HG03342 (cell line): ENCODE data around the gene GRIK4.
A peak's percentile ranks its signal among the peaks of the same experiment; 100 is the strongest.
"Not testable (repeated sequence)": the region's sequence is repeated elsewhere in the genome, so short reads cannot be mapped to it uniquely, and the experiment has no call there.

Experiments
- ATAC-seq: cut with Tn5 transposase; IDR thresholded peaks from one replicate; pipeline ENCODE4 v1.9.1; 2021; ENCODE audit warnings: mild to moderate bottlenecking, moderate library complexity; ENCODE audit not compliant: unreplicated experiment

The GRIK4 gene

DNA sequence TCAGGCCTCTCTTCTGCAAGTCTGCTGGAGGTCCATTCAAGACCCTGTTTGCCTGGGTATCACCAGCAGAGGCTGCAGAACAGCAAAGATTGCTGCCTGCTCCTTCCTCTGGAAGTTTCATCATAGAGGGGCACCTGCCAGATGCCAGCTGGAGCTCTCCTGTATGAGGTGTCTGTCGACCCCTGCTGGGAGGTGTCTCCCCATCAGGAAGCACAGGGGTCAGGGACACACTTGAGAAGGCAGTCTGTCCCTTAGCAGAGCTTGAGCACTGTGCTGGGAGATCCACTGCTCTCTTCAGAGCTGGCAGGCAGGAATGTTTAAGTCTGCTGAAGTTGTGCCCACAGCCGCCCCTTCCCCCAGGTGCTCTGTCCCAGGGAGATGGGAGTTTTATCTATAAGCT, 254.2 kb downstream of the GRIK4 start:
- ATAC-seq = not testable (repeated sequence)

DNA sequence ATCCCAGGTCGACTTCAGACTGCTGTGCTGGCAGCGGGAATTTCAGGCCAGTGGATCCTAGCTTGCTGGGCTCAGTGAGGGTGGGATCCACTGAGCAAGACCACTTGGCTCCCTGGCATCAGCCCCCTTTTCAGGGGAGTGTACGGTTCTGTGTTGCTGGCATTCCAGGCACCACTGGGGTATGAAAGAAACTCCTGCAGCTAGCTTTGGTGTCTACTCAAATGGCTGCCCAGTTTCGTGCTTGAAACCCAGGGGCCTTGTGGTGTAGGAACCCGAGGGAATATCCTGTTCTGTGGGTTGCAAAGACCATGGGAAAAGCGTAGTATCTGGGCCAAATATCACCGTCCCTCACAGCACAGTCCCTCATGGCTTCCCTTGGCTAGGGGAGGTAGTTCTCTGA, 254.8 kb downstream of the GRIK4 start:
- no peak for ATAC-seq

DNA sequence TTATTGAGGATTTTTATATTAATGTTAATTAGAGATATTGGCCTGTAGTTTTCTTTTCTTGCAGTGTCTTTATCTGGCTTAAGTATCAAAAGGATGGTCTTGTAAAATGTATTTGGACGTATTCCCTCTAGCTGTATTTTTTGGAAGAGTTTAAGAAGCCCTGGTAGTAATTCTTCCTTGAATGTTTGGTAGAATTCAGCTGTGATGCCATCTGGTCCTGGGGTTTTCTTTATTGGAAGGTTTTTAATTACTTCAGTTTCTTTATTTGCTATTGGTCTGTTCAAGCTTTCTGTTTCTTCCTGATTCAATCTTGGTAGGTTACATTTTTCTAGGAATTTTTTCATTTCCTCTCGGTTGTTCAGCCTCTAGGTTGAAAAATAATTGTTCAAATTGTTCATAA, 257.4 kb downstream of the GRIK4 start:
- ATAC-seq = no peak

DNA sequence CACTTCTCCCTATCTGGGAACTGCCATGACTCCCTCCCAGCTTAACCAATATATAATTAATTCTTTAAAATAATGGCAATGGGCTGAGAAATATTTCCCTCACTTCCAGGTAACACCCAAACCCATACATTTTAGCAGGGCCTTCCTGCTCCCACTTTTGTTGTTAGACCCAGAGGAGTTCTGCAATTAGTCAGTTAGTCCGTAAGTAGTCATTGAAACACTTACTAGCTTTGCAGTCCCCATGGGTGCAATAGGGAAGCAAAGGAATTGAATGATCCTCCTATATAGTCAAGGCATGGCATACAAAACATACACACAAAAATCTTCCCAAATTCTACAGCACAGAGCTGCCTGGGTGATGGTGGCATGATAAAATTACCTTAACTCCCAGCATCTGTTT, 258.4 kb downstream of the GRIK4 start:
- ATAC-seq = no peak

DNA sequence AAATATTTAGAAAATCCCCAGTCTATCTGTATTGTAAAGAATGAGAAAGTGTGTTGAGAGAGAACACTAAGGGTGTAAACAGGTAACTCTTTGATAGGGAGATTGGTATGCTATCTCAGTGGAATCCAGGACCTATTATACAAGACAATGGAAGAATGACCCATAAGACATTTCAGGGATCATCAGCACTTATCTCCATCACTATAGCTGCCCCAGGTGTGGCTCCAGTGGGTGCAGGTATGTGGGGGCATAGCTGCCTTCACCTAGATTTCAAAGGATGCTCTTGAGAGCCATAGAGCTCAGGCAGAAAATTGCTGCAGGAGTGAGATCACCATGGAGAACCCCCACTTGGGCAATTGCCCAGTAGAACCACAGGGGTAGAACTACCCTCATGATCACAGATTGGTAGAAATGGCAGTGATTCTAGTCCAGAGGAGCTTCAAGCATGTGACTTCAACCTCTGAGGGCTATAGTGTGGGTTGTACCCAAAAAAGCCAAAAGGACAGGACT, 260.1 kb downstream of the GRIK4 start:
- no peak for ATAC-seq

DNA sequence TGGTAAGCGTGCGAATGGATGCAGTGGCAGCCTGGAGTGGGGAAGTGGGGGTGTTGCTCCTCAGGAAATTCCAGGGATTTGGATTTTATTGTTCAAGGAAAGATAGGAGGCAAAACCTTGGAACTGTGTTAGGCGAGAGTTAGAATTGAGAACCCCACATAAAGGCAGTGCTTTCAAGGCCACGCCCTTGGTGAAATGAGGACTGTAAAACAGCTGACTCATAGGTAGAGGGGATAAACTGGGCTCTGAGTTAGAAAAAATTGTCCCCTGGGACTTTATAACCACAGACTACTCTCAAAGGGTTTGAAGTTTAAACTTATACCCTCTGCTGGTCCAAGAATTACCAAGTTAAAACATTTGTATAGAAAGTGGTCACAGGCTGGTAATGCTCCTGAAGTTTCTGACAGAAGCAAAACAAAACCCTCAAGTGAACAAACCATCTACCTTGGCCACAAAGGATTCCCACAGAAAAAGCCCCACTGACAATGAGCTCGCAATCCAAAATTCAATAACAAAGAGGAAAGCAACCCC, 262.0 kb downstream of the GRIK4 start:
- peak; percentile 89 for ATAC-seq

DNA sequence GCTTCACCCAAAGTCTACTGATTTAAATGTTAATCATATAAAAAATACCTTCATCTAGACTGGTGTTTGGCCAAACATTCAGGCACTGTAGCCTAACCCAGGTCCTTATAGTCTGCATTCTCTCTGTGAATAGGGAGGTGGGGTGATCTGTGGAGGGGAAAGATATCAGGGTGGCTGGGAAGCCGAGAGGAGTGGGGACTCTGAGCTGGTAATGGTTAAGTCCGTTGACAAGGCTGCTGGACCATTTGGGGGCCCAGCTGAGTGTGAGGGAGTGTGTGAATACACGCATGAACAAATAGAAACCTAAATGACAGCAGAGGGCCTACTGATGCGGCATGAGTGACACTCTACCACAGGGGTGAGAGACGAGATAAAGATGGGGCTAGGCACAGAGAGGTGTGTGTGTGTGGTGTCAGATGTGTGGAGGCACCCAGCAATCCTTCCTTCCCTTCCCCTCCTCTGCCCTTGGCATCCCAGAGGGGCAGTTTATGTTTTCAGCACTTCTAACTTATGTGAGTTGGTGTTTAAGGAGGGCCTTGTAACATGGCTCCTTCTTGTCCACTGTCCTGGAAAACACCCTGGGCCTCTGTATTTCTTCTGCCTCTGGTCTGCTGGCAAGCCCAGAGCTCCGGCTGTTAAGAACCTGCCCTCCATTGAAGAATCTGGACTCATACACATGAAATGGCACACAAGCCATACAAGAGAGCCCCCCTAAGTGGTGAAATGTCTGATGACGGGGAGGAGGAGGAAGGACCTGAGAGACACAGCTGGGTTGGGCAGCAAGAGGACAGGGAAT, 263.2 kb downstream of the GRIK4 start:
- no peak for ATAC-seq

DNA sequence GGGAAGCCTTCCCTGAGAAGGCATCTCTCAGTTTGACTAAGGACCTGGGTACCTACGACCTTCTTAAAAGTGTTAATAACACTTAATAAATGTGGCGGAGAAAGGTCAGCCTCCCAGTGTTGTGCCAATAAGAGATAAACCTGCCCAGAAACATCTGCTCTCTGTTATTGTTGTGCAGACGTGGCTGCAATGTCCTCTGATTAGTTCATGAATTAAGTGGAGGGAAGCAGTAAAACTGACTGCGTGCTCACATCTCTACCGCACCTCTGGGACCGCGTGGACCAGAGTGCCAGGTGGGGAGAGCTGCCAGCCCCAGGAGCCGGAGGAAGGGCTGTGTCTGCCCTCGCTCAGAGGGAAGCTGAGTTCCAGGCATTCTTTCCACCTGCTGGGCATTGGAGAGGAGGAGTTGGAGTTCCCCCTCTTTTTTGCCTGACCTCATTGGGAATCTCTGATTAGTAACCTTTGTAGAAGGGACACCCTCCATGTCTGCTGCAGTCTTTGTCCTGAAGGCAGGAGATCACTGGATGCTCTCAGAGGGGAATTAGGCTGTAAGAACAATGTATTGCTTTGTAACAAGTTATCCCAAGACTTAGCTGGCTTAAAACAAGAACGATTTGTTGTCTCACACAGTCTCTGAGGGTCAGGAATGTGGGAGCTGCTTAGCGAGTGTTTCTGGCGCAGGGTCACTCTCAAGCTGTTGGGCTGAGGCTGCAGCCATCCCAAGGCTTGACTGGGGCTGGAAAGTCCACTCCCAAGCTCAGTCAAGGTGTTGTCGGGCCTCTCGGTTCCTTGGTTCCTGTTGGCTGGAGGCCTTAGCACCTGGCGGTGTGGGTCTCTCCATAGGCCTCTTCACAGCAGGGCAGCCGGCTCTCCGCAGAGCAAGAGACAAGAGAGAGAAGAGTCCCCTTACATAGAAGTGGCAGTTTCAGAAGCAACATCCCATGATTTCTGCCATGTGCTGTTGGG, 264.7 kb downstream of the GRIK4 start:
- ATAC-seq = no peak

DNA sequence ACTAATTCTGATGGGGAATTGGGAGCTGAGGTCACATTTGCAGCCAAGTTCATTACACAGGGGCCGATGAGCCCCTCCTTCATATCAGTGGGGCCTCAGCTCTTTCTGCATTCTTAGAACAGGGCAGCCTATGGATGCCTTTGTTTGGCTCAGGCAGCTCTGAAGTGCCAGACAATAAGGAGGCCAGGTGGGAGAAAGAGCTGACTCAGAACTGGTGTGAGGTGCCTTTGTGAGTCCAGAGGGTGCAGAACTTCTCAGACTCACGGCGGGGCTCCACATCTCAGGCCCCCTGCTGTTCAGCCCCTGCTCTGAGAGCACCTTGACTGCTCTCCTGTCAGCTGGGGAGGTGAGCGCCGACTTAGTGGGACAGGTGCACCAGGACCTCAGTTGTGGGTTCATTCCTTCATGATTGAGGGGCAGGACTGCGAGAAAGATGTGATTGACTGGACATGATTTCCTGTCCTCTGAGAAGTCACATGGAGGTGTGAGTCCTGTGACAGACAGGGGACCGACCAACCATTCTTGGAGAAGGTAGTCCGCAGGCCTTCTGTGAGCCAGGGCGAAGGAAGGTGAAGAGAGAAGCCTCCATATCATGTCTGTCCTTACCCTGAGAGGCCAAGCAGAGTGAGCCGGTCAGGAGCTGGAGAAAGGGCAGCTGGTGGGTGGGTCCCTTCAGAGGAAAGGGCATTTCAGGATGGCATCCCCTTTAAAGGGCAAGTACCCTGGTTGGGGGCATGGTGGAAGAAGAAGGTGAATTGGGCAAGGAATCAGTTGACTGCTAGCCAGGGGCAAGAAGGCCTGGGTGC, 267.3 kb downstream of the GRIK4 start:
- no peak for ATAC-seq

DNA sequence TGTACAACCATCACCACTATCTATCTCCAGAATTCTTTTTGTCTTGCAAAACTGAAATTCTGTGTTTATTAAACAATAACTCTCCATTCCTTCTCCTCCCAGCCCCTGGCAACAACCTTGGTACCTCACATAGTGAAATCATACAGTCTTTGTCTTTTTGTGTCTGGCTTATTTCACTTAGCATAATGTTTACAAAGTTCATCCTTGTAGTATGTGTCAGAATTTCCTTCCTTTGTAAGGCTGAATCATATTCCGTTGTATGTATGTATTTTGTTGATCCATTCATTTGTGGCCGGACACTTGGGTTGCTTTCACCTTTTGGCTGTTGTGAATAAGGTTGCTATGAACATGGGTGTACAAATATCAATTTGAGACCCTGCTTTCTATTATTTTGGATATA, 268.7 kb downstream of the GRIK4 start:
- ATAC-seq = no peak

DNA sequence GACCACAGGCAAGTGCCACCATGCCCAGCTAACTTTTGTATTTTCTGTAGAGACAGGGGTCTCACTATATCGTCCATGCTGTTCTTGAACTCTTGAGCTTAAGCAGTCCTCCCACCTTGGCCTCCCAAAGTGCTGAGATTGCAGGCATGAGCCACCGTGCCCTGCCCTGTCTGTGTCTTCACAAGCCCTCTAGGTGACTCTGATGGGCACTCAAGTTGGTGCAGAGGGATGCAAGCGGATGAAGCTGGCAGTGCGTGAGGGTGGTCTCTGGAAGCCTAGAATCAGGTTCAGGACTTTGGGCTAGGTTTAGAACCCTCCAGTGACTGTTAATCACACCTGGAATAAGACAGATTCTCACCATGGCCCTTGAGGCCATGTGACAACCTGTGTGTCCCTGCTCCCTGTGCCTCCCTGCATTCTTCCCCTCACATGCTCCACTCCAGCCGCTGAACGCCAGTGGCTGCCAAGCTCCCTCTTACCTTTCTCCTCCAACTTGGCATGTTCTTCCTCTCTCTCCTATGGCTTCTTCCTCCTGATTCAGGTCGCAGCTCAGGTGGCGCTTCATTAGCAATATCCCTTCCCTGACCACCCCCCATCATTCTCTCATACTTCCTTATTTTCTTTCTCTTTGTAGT, 270.1 kb downstream of the GRIK4 start:
- ATAC-seq = no peak

DNA sequence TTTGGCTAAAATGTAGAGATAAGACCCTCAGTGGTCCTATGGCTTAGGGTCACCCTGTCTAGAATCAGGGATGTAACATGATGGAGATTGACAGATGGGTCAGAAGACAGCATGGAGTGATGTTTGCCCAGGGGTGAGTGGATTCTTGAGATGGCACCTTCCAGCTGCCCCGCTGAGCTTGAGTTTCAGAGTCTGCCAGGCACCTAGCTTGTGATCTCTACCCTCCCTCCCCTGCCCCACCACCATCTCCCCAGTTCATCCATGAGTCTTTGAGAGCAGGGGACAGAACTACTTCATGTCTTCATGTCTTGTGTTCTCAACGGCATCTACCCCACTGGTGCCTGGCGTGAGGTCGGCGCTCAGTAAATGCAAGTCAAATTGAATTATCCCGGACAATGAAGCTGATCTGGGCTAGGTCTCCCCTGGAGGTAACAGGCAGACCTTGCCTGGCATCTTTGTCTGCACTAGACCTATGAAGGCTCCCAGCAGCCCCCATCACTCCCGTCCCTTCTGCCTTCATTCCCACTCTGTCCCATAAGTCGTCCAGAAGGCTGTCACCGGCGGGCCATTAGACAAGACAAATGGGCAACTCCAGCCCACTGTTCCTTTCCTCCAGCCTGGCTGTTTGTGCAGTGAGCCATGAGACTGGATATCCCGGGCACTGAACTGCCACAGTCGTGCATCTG, 273.2 kb downstream of the GRIK4 start:
- ATAC-seq = no peak

DNA sequence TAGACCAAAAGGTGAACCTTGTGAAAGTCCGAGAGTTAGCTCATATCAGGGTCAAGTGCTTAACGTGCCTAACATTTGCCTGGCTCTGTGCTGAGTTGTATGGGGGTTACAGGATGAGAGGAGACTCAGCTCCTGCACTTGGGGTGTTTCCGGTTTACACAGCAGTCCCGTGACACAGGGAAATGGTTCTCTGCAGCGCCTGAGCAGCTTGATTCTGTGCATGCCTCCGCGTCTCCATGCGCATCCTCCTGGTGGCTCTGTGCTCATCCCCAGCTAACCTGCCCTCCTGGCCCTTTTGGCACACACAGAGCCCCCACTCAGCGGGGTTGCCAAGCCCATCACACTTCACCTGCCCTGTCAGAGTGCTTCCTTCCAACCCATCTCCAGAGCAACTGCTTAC, 274.0 kb downstream of the GRIK4 start:
- no peak for ATAC-seq

DNA sequence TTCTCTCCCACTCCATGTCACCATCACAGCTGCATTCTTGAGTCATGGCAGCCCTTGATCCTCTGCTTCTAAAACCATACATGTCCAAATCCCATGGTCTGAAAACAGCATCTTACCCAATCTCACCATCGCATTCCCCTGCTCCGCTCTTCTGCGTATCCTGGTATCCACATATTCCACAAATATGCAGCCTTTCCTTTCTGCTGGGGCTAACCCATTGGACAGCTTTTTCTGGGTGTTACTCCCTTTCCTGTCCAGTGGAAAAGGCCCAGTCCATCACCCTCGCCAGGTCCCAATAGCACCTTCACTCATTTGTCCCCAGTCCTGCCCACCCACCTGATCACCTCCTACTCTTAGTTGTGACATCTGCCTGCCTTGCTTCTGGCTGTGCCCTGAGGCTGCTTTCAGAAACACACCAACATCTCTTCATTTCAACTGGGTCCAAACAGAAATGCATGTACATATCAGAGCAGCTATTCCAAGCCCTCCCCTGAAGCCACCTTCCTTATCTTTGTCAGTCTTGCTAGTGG, 274.7 kb downstream of the GRIK4 start:
- no peak for ATAC-seq

DNA sequence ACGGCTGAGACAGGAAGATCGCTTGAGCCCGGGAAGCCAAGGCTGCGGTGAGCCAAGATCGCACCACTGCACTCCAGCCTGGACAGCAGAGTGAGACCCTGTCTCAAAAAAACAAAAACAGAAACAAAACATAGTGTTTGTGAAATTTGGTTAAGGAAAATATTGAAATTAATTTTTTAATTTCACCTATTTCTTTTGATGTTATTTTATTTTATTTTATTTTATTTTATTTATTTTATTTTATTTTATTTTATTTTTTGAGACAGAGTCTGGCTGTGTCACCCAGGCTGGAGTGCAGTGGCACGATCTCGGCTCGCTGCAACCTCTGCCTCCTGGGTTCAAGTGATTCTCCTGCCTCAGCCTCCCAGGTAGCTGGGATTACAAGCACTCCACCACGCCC, 275.7 kb downstream of the GRIK4 start:
- ATAC-seq = not testable (repeated sequence)

DNA sequence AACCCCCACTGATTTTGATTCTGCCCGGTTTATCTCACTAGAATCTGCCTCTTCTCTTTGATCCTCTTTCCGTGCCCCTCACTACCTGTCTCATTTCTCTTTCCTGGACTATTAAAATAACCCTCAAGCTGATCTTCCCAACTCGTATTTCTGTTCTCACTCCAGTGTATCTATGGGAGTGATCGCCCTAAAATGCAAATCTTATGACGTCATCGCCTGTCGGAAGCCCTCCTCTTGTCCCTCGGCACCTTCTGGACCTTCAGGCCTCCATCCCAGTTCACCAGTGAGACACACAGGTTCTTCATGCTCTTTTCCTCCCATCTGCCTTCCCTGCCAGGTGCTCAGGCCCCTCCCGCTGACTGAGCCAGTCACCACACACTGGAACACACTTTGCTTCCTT, 277.8 kb downstream of the GRIK4 start:
- ATAC-seq = no peak

DNA sequence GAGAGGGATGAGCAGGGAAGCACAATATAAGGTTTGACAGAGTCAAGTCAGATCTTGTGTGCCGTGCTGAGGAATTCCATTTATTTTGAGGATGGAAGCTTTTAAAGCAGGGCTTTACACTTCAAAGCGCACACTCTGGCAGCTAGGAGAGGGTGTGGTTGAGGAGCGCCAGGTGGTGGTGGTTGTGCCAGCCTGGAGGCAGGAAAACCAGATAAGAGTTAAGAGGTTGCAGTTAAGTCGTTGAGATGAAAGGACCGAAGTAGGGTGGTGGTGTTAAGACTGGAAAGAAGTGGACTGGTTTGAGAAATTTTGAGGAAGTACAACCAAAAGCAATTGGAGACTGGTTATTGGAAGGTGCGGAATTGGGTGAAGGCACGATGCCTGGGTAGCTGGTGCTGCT, 280.8 kb downstream of the GRIK4 start:
- ATAC-seq = no peak

DNA sequence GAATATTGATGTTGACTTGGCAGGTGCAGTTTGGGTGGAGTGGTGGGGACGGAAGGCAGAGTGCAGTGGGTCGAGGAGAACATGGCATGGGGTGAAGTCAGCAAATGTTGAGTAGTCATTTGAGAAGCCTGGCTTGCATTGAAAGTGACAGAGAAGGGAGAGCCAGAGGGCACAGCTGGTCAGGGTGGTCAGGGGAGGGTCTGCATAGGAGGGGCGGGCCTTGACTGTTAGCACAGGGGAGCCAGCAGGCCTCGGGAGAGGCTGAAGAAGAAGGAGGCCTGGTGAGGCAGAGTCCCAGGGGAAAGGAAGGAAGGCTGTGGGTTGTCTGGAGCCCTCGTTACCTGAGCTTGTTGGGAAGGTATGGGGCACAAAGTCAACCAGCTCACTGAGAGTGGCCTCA, 281.6 kb downstream of the GRIK4 start:
- ATAC-seq = no peak

DNA sequence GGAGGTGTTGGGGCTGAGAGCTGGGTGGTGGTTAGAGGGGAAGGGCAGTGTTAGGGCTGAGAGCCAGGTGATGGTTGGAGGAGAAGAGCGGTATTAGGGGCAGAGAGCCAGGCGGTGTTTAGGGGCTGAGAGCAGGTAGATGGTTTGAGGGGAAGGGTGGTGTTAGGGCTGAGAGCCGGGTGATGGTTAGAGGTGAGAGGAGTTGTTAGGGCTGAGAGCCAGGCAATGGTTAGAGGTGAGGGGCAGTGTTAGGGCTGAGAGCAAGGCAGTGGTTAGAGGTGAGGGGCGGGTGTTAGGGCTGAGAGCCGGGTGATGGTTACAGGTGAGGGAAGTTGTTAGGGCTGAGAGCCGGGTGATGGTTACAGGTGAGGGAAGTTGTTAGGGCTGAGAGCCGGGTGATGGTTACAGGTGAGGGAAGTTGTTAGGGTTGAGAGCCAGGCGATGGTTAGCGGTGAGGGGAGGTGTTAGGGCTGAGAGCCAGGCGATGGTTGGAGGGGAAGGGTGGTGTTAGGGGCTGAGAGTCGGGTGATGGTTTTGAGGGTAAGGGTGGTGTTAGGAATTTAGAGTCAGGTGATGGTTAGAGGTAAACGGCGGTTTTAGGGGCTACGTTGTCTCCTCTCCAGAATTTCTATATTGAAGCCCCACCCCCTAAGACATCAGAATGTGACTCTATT, 282.4 kb downstream of the GRIK4 start:
- ATAC-seq = no peak
